Measurements from ENCODE around the gene PEX10.

The PEX10 gene

DNA sequence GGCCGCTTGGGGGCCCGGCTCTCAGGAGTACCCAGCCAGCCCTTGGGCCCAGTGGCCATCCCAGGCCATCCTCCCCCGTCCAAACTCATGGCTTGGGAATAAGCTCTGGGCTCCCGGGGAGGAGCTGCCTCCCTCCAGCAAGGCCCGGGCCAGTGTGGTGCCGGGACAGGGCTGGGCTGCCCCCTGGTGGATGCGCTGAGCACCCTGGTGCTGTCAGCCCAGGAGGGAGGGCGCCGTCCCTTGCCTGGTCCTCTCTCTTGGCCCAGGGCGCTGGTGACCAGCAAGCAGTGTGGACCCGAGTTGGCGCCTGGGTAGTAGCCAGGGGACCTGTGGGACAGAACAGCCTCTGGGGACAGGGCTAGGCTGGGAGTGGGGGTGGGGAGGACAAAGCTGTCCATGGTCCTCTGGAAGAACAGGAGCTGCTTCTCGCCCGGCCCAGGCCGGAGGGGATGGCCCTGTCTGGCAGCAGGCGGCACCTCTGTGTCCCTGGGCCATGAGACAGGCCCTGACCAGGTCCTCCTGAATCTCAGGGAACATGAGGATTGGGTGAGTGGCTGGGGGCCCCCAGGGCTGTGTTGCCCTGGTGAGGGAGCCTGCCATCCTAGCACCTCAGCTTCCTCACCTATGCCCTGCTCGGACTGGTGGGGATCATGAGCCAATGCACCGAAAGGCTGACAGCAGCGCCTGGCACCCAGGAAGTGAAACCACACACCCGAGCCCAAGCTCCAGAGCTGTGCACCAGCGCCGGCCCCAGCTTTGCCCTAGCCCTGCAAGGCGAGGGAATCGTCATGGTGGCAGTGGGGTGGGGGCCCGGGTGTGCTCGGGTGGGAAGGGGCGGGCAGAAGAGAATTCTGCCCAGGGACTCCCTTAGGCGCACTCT is 30.4 kb downstream of the PEX10 start:
- intact Hi-C loops (cut with DNase I): loop anchor here (2.0 kb wide), 1 partner anchor 187 kb away; the partner anchor contains the start of gene FAAP20

DNA sequence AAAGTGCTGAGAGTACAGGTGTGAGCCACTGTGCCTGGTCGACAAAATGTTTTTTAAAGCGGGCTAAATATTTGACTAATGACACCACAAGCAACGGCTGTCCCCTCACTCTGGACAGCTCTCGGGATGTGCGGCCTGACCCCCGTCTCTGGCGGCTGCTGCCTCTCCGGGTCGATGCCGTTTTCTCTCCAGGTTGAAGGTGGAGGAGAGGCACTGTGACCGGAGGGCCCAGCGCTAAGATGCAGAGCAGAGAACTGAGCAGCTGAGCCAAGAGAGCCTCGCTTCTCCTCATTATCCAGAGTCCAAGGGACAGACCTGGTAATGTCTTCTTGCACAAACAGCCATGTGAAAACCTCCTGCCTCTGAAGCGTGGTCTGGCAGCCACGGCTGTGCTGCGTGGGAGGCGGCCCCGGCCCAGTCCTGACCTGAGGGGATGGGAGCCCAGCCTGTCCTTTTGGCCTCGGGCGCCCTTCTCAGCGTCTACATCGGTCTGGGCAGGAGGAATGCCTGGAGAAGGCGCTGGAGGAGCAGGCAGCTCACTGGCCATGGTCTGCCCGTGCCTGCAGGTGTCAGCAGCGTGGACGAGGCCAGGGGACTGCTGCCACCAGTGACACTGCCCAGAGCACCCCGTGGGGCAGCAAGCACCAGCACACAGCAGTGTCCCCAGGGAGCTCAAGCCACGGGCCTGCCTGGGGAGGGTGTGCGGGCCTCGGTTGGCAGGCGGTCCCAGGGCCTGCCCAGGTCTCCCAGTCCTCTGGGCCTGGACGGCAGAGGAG is 31.4 kb downstream of the PEX10 start:
- peak in 1 of 42 donors; percentile 3 for DNase-seq
- intact Hi-C loops (cut with DNase I): loop anchor here (2.0 kb wide), 1 partner anchor 186 kb away; the partner anchor contains the start of gene FAAP20

More for the DNA sequence above, 30.4 kb downstream of the PEX10 start:
- DNase-seq: peak; percentile 62 to 91 (median 81)

DNA sequence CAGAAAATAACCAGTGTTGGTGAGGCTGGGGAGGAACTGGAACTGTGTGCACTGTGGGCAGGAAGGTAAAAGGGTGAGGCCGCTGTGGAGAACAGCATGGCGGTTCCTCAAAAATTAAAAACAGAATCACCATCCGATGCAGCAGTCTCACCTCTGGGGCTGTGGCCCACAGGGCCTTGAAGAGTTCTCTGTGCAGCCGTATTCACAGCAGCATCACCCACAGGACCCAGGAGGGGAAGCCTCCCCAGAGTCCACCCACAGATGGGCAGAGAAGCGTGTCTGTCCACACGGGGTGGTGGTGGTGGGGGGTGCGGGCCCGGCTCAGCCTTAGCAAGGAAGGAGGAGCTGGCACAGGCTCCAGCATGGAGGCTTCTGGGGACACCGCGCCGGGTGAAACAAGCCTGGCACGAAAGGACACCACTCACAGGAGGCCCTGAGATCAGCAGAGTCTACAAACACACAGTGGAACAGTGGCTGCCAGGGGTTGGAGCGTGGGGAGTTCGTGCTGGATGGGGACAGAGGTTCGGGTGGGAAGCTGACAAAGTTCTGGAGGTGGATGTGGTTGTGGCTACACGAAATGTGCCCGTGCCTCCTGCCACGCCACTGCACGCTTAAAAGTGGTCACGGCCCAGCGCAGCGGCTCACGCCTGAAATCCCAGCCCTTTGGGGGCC is 32.5 kb downstream of the PEX10 start:
- peak in 1 of 42 donors; percentile 2 for DNase-seq
- intact Hi-C loops (cut with DNase I): loop anchor here (2.0 kb wide), 1 partner anchor 185 kb away; the partner anchor contains the start of gene FAAP20

DNA sequence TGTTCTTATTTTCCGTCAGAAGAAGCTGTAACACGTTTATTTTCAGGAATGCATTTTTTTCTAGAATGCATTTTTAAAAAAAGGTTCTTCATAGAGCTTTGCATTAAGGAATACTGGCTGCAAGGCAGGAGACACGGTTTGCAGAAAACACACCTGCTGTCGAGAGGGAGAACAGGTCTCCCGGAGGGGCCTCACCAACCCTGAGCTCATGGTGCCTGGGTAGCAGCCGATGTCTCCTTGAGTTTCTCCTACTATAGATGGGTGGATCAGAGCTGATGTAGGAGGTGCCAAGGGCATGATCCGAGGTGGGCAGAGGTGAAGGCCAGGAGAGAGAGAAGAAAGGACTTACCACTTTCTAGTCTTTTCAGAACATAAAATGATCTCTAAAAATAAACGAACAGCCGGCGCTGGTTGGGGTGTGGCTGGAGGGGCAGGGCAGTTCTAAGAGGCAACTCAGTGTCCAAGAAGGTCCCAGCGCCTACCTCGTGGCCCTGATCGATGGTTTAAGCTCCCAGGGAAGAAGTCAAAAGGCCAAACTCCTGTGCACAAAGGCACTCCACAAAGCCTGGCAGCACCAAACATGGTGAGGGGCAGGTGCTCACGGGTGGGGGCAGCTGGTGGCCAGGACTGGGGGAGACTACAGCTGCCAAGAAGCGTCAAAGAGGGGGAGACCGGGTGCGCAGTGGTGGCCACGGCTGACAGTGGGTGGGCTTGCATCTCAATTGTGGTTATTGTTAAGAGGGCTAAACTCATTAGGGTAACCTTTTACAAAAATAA is 33.2 kb downstream of the PEX10 start:
- intact Hi-C loops (cut with DNase I): no loop called here
- peak in 1 of 42 donors; percentile 1 for DNase-seq

DNA sequence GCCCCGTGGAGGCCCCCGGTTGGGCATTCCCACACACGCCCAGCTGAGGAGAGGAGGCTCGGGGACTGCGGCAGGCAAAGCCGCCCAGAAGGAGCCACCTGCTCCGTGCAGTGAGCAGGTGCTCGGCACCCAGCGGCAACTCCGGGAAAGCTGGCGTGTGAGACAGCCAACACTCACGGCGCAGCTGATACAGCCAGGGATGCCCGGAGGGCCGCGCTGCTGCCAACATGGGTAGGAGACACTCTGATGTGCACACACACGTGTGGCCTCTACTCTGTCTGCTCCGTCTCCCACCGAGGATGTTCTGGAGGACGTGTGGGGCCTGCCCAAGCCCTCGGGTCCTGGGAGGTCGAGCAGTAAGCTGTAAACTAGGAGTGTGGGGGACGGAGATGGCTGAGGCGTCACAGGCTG is 33.9 kb downstream of the PEX10 start:
- intact Hi-C loops (cut with DNase I): no loop called here
- no peak for DNase-seq

DNA sequence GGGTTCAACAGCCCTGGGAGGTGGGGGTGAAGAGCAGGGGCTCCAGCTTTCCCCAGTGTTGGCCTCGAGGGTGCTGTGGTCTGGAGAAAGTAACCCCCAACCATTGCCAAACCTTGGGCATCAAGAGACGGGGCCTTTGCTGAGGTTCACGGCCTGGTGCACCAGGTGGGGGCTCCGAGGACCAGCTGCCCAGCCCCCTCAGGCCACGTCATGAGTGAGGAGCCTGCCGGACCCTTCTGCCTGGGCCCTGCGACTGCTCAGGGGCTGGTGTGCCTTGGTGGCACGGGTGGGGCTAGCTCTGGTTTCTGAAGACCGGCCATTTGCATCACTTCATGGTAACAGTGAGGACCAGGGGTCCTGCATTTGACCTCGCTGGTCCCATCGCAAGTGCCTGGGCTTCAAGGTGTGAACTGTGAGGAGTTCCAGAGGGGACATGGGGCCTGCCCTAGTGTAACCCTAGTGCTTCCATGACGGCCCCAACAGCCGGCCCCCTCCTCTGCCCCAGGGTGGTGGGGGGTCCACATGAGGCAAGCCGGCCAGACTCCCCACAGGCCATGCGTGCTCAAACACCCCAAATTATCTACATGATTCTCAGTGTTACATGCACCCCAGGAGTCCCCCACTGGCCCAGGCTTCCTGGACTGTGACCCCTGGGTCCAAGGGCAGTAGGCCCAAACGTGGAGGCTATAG is 34.5 kb downstream of the PEX10 start:
- intact Hi-C loops (cut with DNase I): no loop called here
- no peak for DNase-seq

DNA sequence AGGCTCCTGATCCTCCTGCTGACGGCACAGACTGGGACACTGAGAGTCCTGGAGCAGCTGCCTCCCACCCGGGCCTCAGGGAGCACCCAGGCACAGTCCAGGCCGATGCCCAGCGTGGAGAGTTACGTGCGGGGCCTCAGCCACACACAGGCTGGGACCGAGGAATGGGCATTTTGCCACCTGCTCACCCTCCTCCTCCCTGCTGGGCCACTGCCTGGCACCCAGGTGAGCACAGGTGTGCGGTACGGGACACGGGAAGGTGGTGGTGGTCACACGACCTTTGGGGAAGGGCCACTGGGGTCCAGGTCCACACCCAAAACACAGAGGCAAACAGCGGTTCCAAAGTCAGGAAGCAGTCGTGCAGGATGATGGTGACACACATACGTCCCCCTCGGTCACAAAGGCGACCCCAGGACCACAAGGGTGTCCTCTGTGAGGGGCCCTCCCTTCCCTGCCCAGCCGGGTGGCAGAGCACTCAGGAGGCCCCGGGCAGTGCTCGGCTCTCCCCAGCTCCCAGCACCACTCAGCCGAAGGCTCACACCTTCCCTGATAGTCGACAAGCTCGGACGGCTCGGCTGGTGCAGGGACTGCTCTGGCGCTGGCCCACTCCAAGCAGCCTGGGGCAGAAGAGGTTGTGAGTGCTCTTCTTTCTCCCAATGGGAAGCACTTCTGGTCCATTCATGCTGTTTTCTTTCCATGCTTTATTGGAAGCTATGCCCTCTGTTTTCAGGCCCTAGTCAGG is 35.3 kb downstream of the PEX10 start:
- DNase-seq: peak in 1 of 42 donors; percentile 2
- intact Hi-C loops (cut with DNase I): no loop called here

DNA sequence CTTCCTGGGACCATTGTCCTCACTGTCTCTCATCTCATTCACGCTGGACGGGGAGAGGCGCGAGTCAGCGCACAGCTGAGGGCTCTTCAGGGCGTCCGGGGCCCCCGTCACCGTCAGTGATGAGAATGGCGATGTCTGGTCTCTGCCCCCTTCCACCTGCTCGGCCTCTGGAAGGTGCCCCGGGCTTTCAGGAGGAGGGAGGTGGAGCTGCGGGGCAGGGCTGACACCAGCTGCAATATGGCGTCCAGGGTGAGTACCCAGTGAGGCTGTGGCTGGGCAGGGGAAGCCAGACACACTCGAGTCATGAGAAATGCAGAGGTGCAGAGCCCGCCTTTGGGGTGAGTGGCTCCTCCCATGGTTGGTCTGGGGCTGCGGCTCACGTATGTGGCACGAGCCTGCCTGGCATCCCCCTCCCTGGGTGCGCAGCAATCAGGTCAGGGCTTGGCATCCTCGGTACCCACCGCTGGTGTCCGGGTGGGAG is 36.1 kb downstream of the PEX10 start:
- intact Hi-C loops (cut with DNase I): no loop called here
- no peak for DNase-seq

DNA sequence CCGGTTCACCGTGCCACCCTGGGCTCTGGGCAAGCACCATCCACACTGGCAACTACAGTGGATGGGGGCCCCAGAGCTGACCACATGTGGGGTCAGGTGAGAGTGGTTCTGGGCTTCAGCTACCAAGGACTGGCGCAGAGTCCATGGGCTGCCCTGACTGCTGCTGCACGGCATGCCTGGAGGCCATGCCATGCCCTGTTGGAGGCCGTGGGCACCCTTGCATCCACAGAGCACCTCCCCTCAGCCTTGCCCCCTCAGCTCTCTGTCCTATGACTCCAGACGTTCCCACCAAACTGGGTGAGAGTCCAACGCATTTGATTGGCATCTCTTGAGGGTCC is 36.5 kb downstream of the PEX10 start:
- no peak for DNase-seq
- intact Hi-C loops (cut with DNase I): no loop called here

DNA sequence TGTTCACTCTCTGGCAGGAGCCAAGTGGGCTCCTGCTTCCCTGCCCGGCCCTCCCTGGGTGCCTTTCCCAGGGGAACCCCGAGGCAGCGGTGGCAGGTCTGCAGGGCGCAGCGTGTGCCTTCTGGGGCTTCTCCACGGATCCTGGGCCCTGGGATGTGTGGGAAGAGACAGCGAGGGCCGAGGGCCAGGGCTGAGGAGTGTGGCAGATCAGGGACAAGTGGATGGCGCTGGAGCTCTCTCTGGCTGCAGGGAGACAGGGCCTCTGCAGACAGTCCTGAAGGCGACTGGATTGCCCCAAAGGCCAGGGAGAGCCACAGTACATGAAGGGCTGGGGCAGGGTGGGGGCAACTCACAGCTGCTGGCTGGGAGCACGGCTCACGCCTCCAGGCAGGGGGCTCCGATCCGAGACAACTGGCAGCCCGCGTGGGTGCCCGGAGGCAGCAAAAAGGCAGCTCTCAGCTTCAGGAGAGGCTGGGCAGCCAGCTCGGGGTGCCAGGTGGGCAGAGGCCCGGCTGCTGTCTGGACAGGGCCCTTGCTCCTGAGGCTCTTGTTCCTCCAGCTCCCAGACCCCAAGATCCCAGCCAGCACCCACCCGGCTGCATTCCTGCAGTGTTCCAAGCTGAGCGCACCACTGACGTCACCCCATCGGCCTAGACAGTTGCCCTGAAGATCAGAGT is 37.0 kb downstream of the PEX10 start:
- no peak for DNase-seq
- intact Hi-C loops (cut with DNase I): no loop called here

DNA sequence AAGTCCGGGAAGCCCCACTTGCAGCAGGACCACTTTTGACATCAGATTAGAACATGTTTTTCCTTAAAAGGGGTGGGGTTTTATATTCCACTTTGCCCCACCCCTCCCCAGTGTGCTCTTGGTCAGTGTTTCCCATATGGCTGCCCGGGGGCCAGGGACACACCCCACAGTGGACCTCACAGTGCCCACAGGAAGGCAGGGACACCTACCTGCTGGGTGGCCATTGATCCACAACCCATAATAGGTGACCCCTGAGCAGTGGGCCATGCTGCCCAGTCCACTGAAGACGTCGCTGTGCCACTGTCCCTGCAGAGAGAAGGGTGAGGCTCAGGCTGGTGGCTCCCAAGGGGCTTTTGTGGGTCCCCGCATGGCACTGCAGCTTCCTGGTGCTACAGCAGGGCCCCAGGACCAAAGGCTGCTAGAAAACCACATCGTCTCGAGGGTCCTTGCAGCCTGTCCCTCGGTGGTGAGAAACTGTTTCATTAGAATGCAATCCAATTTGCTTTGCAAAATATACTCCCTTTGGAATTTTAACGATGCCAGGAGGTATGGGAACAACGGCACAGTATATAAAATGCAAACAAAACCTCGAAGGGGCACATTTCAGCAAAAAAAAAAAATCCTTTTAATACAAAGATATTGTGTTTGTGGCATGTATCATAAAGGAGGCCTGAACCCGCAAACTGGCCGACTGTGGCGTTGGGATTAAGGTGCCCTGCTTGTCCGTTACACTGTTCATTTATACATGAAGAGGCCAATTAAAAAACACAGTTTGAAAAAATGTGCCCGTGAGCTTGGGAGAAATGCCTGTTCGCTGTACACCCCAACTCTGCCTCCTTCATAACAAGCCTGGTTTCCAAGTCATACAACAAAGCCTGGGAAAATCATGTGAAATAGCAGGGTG is 37.9 kb downstream of the PEX10 start:
- intact Hi-C loops (cut with DNase I): no loop called here
- DNase-seq: no peak

DNA sequence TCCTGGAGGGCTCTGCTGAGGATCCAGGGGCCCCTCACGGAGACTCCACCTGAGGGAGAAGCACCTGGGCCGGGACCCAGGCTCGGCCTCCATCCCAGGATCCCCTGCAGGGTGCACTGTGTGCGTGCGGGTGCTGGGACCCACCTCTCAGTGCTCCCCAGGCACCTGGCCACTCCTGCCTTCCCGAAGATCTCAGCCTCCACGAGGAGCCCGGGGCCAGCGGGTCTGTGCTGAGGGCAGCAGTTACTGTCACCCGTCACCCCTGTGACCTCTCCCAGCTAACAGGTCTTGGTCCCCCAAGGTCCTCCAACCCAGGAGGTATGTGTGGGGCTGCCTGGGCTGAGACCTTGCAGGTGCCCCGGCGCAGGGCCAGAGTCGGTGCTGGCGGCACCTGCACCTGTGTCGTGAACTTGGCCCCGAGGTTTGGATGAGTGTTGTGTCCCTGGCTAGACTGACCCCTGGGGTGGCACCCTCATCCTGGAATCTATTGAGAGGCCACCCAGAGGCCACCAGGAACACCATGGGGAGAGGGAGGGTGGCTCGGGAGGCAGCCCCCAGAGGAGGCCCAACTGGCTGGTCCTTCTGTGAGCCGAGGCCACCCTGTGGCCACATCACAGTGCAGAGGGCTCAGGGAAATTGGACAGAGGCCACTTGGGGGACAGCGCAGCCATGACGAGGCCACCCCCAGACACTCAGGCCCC is 38.7 kb downstream of the PEX10 start:
- intact Hi-C loops (cut with DNase I): no loop called here
- no peak for DNase-seq

DNA sequence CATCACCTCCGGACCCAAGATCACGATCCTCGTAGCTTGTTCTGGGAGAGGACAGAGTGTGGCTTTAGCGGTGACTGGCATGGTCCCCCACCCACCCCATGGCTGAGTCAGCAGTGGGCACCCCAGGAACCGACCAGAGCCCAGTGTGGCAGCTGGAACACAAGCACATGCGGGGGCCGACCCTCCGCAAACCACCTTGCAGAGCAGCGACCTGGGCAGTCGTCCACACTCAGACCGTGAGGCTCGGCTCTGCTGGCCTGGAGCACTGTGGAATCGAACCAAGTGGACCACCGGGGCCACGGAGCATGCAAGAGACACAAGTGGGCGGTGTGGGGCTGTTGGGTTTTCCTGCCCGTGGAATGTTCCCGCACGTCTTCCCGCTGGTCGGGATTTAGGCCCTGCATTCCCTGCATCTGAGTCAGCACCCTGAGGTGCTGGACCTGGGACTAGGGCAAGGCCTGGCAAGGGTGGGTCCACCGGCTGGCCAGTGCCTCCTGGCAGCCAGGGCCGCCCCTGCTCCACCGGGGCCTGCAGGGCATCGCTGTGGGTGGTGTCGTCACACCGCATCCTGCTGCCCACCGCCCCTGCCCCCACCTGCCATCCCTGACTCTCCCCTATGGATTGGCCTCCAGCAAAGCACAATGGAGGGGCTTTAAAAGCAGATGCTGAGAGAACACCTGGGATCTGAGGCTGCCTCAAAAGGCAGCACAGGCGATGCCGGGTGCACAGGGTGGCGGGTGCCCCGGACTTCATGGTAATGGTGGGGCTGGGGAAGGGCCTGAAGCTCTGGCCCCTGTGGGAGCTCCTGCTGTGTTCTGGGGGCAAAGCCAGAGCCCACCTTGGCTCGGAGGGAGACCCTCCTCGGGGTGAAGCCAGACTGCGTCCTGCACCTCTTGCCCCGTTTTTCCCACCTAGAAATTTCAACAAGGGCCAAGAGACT is 39.5 kb downstream of the PEX10 start:
- DNase-seq: peak in 1 of 42 donors; percentile 2
- intact Hi-C loops (cut with DNase I): no loop called here

DNA sequence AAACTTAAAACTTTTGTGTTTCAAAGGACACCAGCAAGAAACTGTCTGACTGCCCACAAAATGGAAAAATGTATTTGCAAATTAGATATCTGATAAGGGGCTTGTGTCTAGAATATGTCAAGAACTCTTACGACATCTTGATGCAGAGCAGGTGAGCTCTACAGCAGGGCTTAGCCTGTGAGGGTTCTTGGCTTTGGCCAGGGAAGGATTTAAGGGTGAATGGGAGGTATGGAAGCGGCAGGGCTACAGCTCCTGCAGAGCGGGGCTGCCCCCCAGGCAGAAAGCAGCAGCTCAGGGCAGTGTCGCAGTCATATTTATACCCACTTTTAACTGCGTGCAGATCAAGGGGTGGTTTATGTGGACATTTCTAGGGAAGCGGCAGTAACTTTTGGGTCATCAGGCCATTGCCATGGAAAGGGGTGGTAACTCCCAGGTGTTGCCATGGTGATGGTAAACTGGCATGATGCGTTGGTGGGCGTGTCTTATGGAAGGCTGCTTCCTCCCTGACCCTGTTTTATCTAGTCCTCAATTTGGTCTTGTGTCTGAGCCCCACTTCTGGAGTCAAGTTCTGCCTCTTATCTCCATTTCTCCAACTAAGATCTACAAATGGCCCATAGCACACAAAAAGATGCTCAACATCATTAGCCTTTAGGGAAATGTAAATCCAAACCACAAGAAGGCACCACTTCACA is 44.2 kb downstream of the PEX10 start:
- no peak for DNase-seq
- intact Hi-C loops (cut with DNase I): no loop called here
